HG02678 (cell line): ENCODE results near the gene CAMKK1.
"Not testable (repeated sequence)": the region's sequence is repeated elsewhere in the genome, so short reads cannot be mapped to it uniquely, and the experiment has no call there.

Experiments
- ATAC-seq: cut with Tn5 transposase; IDR thresholded peaks from one replicate; pipeline ENCODE4 v1.9.1; 2021; ENCODE audit warnings: mild to moderate bottlenecking, moderate library complexity; ENCODE audit not compliant: unreplicated experiment

Gene CAMKK1

DNA sequence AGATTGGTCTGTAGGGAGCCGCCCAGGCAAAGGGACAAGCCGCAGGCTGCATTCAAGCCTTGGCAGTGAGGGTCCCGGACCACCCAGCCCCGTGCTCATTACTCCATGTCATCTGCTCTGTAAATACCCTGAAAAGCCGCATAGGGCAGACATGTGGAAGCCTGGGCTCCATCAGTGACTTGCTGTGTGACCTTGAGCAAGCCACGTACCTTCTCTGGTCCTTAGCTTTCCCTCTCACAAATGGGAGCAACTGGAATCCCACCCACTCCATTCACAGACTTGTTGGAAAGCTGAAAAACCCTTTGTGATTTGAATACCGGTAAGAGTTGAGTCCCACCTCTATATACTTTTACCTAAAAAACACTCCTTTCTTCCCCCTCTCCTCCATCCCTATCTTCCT is 11.9 kb downstream of the CAMKK1 start:
- no peak for ATAC-seq

- ATAC-seq, result no peak
These were observed 13.0 kb downstream of the CAMKK1 start for GRCh38 chr17:3879591-3880417.

- no peak for ATAC-seq
These were observed 13.7 kb downstream of the CAMKK1 start for GRCh38 chr17:3879186-3879585.

DNA sequence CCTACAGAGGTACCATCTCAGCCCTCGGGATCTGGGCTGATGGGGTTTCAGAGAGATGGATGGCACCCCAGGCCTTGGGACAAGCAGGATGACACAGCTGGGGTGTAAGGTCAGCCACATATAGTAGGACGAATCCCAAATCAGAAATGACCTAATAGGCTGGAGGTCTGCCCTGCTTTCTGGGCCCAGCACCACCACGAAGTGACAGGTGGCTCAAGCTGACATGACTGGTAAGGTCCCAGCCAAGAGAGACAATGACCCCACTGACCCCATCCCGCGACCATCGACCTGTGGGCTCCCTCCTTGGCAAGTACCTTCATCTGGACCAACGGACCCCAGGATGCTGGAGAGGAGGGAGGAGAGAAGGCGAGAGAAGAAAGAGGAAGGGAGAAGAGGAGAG is 15.6 kb downstream of the CAMKK1 start:
- ATAC-seq, result no peak

DNA sequence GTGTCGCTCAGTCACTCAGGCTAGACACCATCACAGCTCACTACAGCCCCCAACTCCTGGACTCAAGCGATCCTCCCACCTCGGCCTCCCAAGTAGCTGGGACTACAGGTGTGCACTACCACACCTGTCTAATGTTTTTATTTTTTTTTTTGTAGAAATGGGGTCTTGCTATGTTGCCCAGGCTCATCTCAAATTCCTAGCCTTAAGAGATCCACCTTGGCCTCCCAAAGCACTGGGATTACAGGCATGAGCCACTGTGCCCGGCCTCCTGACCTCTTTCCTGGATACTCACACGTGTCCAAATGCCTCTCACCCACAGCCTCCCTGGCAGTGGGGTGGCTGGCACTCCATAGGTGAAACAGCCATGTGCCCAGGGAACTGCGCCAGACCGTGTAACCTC is 17.5 kb downstream of the CAMKK1 start:
- ATAC-seq, result no peak

DNA sequence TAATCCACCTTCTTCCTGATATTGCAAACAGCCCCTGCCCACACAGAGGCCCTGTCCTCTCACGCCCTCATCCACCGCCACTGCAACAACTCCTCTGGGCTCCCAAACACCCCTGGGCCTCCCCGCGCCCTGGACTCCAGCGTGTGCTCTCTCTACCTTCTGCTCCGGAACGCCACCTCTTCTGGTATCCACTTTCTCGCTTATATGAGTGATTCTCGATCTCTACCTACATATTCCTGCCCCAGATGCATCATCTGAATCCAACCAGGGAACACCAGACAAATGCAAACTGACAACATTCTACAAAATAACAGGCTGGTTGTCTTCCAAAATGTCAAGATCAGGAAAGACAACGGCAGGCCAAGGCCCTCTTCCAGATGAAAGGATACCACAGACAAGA is 19.0 kb downstream of the CAMKK1 start:
- ATAC-seq, result no peak

GRCh38 chr17:3870871-3871306 is 22.0 kb downstream of the CAMKK1 start:
- ATAC-seq, result no peak

GRCh38 chr17:3867606-3868005 is 25.2 kb downstream of the CAMKK1 start:
- ATAC-seq, result no peak

- no peak for ATAC-seq
These were observed 25.7 kb downstream of the CAMKK1 start for GRCh38 chr17:3867106-3867505.

DNA sequence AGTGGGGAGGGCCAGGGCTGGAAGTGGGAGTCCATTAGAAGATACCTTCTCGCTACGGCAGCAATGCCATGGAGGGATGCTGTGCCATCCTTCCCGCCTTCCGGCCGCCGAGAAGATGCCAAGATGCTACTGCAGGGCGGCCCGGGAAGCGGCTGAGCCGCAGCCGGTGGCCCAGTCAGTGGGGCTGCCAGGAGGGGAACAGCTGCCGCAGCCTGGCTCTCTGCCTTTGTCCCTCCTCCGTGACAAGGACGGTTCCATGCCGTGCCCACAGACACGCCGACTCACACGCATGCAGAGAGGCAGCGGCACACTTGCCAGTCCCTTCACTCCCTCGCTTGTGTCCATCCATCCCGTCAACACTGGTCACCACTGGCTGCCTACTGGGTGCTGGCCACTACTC is 26.6 kb downstream of the CAMKK1 start:
- no peak for ATAC-seq

GRCh38 chr17:3865176-3865575 is 27.7 kb downstream of the CAMKK1 start:
- ATAC-seq, result no peak

- ATAC-seq, result no peak
These were observed 28.3 kb downstream of the CAMKK1 start for GRCh38 chr17:3864534-3864933.

GRCh38 chr17:3861761-3862681 is 30.8 kb downstream of the CAMKK1 start:
- ATAC-seq, result no peak

DNA sequence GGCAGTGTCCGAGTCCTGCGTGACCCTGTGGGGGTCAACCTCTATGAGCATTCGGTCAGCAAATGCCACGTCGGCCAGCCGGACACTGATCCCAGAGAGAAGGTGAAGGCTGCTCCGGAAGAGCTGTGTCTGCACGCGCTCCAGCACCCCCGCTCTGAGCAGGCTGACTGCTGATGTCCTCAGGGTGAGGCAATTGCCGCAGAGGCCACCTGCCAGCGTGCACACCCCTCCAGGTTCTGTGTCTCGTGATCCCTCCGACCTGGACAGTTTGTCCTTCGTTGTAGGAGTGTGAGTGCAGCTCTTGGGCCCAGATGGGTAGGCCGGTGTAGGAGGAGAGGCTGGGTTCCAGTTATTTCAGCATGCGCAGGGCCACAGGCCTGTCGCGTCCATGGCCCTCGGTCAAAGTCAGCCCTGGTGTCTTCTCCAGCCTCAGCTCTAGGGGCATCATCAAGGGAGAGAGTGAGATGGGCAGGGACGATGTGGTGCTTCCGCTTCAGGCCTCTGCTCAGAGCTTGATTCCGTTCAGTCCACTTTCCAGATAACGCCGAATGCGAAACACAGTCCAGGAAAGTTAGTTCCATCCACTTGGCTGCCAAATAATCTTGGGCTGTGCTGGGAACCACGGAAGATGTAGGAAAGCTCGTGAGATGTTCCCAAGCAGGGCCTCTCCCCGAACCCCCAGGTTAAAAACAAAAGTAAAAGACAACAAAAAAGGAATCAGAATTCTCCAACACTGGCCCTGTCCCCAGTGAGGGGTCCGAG is 31.7 kb downstream of the CAMKK1 start:
- no peak for ATAC-seq

DNA sequence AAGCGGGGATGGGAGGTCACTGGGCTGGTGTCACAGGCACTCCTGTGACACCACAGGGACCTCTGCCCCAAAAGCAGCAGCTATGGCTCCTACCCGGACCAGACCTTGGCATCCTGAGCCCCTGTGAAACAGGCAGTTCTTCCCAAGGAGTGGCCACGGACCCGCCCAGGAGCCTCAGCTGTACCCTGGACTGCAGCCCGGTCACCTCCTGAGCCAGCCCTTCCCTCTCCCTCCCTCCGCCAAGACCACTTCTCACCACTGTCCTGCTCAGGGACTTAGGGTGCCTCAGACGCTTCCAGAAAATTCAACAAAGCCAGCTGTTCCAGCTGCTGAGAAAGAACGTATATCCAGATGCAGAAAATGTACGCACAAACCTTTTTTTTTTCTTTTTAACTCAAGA is 32.9 kb downstream of the CAMKK1 start:
- ATAC-seq, result no peak

GRCh38 chr17:3857261-3858105 is 35.4 kb downstream of the CAMKK1 start:
- no peak for ATAC-seq

DNA sequence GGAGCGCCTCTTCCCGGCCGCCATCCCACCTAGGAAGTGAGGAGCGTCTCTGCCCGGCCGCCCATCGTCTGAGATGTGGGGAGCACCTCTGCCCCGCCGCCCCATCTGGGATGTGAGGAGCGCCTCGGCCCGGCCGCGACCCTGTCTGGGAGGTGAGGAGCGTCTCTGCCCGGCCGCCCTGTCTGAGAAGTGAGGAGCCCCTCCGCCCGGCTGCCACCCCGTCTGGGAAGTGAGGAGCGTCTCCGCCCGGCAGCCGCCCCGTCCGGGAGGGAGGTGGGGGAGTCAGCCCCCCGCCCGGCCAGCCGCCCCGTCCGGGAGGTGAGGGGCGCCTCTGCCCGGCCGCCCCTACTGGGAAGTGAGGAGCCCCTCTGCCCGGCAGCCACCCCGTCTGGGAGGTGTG is 38.6 kb downstream of the CAMKK1 start:
- not testable (repeated sequence) for ATAC-seq

DNA sequence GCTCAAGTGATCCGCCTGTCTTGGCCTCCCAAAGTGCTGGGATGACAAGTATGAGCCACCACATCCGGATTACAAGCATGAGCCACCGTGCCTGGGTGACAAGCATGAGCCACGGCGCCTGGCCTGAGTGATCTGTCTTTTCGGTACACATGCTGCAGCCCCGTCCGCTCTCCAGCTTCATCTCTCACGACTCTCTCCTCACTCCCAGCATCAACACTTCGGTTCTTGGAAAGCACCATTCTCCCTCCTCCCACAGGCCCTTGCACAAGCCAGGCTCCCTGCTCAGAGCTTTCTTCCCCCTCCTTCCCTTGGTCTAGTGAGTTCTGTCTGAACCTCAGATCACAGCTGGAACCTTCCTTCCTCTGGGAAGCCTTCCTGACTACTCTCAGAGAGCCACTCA is 40.3 kb downstream of the CAMKK1 start:
- no peak for ATAC-seq

GRCh38 chr17:3851461-3852100 is 41.3 kb downstream of the CAMKK1 start:
- ATAC-seq, result no peak
